Neural progenitor cell (in vitro differentiated cells): ENCODE results near the gene TK2.

ENCODE experiments used
- EZH2 ChIP-seq: fragments of 200-600 bp; sonication (generic); IDR thresholded peaks from 2 replicates; pipeline ENCODE4 v1.6.1; 2017; ENCODE audit warnings: antibody characterized with exemption, mild to moderate bottlenecking, moderate library complexity
- TF ChIP-seq, protein P1 (sequence below): fragments of 200-600 bp; sonication (generic); IDR thresholded peaks from 2 replicates; pipeline ENCODE4 v1.5.1; 2017; ENCODE audit warnings: antibody characterized with exemption, mild to moderate bottlenecking

GRCh38 chr16:66549284-66550131 lies at the start of gene TK2:
- TF ChIP-seq, protein P1, sequence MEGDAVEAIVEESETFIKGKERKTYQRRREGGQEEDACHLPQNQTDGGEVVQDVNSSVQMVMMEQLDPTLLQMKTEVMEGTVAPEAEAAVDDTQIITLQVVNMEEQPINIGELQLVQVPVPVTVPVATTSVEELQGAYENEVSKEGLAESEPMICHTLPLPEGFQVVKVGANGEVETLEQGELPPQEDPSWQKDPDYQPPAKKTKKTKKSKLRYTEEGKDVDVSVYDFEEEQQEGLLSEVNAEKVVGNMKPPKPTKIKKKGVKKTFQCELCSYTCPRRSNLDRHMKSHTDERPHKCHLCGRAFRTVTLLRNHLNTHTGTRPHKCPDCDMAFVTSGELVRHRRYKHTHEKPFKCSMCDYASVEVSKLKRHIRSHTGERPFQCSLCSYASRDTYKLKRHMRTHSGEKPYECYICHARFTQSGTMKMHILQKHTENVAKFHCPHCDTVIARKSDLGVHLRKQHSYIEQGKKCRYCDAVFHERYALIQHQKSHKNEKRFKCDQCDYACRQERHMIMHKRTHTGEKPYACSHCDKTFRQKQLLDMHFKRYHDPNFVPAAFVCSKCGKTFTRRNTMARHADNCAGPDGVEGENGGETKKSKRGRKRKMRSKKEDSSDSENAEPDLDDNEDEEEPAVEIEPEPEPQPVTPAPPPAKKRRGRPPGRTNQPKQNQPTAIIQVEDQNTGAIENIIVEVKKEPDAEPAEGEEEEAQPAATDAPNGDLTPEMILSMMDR = peak; percentile 39
- TF ChIP-seq EZH2 = peak; percentile 48
